ENCODE results near the gene MUS81. TPM values are rescaled to one million over a fixed set of nuclear protein-coding genes. Genes with fewer than 3 reads are reported as not detected.
"Not testable (repeated sequence)": the region's sequence is repeated elsewhere in the genome, so short reads cannot be mapped to it uniquely, and the experiment has no call there.

MUS81 gene
- polyA plus RNA-seq, 4 donors = 45.3 to 118 (median 73.8) TPM

GRCh38 chr11:65887723-65888162 is 27.5 kb downstream of the MUS81 start:
- Histone ChIP-seq H3K9me3 (ENCODE audit: control insufficient read depth in 2 of 2, insufficient read depth in 1 of 2, low read depth in 1 of 2, low read length in 1 of 2) (no peaks in the 10 kb centered on the region), H3K36me3 (ENCODE audit: control insufficient read depth in 3 of 3, insufficient read depth in 2 of 3, low read depth in 1 of 3, low read length in 3 of 3) (peaks cover 0 to 43% (median 11%) of the 10 kb centered on the region in 3 donors), H3K27ac (ENCODE audit: low read depth in 1 of 3, low read length in 2 of 3) (peak overlapping the region; percentile 84 to 97 (median 95)), H3K4me1 (ENCODE audit: control insufficient read depth in 3 of 3, insufficient read depth in 2 of 3, low read depth in 1 of 3, low read length in 2 of 3) (peaks cover 8 to 62% (median 12%) of the 10 kb centered on the region in 3 donors), H3K27me3 (ENCODE audit: control insufficient read depth in 3 of 3, insufficient read depth in 3 of 3, low read length in 3 of 3) (peaks cover 0 to 16% (median 0%) of the 10 kb centered on the region in 3 donors), H3K4me3 (ENCODE audit: low read depth in 1 of 3, low read length in 3 of 3) (peak overlapping the region; percentile 46 to 74 (median 73))
- FAIRE-seq = no peak
- DNase-seq = no peak
- WGBS, 3 donors = 2 to 4% (median 4%) methylated on average over 23 of the region's 23 CpGs

- FAIRE-seq = no peak
- peaks cover 8 to 62% (median 15%) of the 10 kb centered on the region in 3 donors for H3K4me1 ChIP-seq (ENCODE audit: control insufficient read depth in 3 of 3, insufficient read depth in 2 of 3, low read depth in 1 of 3, low read length in 2 of 3)
Measured at GRCh38 chr11:65888163-65888814, 28.1 kb downstream of the MUS81 start, which contains the start of gene FIBP. TSS of gene FIBP (minus strand) at chr11:65888471. CDS start at chr11:65888418, 53 bp downstream.

GRCh38 chr11:65890324-65891218 is 30.3 kb downstream of the MUS81 start, which contains the start of gene CCDC85B:
TSS of gene CCDC85B (plus strand) at chr11:65890673. CDS start at chr11:65890784, 111 bp downstream.
- peak; percentile 96 to 99 for DNase-seq
- H3K27ac ChIP-seq (ENCODE audit: low read depth in 1 of 3, low read length in 2 of 3) = peak within 1 kb of the TSS; percentile 73 to 97 (median 95)
- H3K4me1 ChIP-seq (ENCODE audit: control insufficient read depth in 3 of 3, insufficient read depth in 2 of 3, low read depth in 1 of 3, low read length in 2 of 3) = peaks cover 6 to 52% (median 15%) of the 10 kb centered on the region in 3 donors
- H3K9me3 ChIP-seq (ENCODE audit: control insufficient read depth in 2 of 2, insufficient read depth in 1 of 2, low read depth in 1 of 2, low read length in 1 of 2) = no peaks in the 10 kb centered on the region
- no peak for FAIRE-seq
- WGBS, 3 donors = 0% methylated on average over 76 to 94 of the region's 94 CpGs
- H3K4me3 ChIP-seq (ENCODE audit: low read depth in 1 of 3, low read length in 3 of 3) = peak within 1 kb of the TSS; percentile 49 to 63 (median 57)
- H3K36me3 ChIP-seq (ENCODE audit: control insufficient read depth in 3 of 3, insufficient read depth in 2 of 3, low read depth in 1 of 3, low read length in 3 of 3) = peaks cover 0 to 15% (median 0%) of the 10 kb centered on the region in 3 donors
- H3K27me3 ChIP-seq (ENCODE audit: control insufficient read depth in 3 of 3, insufficient read depth in 3 of 3, low read length in 3 of 3) = peaks cover 0 to 18% (median 0%) of the 10 kb centered on the region in 3 donors

More at GRCh38 chr11:65888163-65888814, 28.1 kb downstream of the MUS81 start, which contains the start of gene FIBP:
- peaks cover 0 to 38% (median 7%) of the 10 kb centered on the region in 3 donors for H3K36me3 ChIP-seq (ENCODE audit: control insufficient read depth in 3 of 3, insufficient read depth in 2 of 3, low read depth in 1 of 3, low read length in 3 of 3)
- H3K9me3 ChIP-seq (ENCODE audit: control insufficient read depth in 2 of 2, insufficient read depth in 1 of 2, low read depth in 1 of 2, low read length in 1 of 2) = no peaks in the 10 kb centered on the region
- peak; percentile 97 to 99 for DNase-seq
- H3K4me3 ChIP-seq (ENCODE audit: low read depth in 1 of 3, low read length in 3 of 3) = peak within 1 kb of the TSS; percentile 46 to 74 (median 73)
- H3K27ac ChIP-seq (ENCODE audit: low read depth in 1 of 3, low read length in 2 of 3) = peak within 1 kb of the TSS; percentile 84 to 97 (median 95)
- H3K27me3 ChIP-seq (ENCODE audit: control insufficient read depth in 3 of 3, insufficient read depth in 3 of 3, low read length in 3 of 3) = peaks cover 0 to 16% (median 0%) of the 10 kb centered on the region in 3 donors
- WGBS, 3 donors = 0 to 1% (median 1%) methylated on average over 50 to 57 of the region's 57 CpGs

GRCh38 chr11:65891219-65892136 is 31.2 kb downstream of the MUS81 start:
- Histone ChIP-seq H3K4me1 (ENCODE audit: control insufficient read depth in 3 of 3, insufficient read depth in 2 of 3, low read depth in 1 of 3, low read length in 2 of 3) (peaks cover 6 to 46% (median 15%) of the 10 kb centered on the region in 3 donors), H3K36me3 (ENCODE audit: control insufficient read depth in 3 of 3, insufficient read depth in 2 of 3, low read depth in 1 of 3, low read length in 3 of 3) (peaks cover 0 to 8% (median 0%) of the 10 kb centered on the region in 3 donors), H3K27ac (ENCODE audit: low read depth in 1 of 3, low read length in 2 of 3) (peak overlapping the region; percentile 71 to 97 (median 73)), H3K4me3 (ENCODE audit: low read depth in 1 of 3, low read length in 3 of 3) (peak overlapping the region; percentile 49 to 63 (median 57)), H3K9me3 (ENCODE audit: control insufficient read depth in 2 of 2, insufficient read depth in 1 of 2, low read depth in 1 of 2, low read length in 1 of 2) (no peaks in the 10 kb centered on the region), H3K27me3 (ENCODE audit: control insufficient read depth in 3 of 3, insufficient read depth in 3 of 3, low read length in 3 of 3) (peaks cover 0 to 25% (median 0%) of the 10 kb centered on the region in 3 donors)
- FAIRE-seq = no peak
- 4 to 6% (median 5%) methylated on average over 51 to 57 of the region's 57 CpGs for WGBS, 3 donors
- no peak for DNase-seq

- H3K36me3 ChIP-seq (ENCODE audit: control insufficient read depth in 3 of 3, insufficient read depth in 2 of 3, low read depth in 1 of 3, low read length in 3 of 3); FAIRE-seq; H3K9me3 ChIP-seq (ENCODE audit: control insufficient read depth in 2 of 2, insufficient read depth in 1 of 2, low read depth in 1 of 2, low read length in 1 of 2); DNase-seq: not testable (repeated sequence)
- WGBS, 3 donors = 61 to 82% (median 70%) methylated on average over 5 of the region's 5 CpGs
- Histone ChIP-seq H3K4me3 (ENCODE audit: low read depth in 1 of 3, low read length in 3 of 3) (peak overlapping the region in 2 of 3 donors; percentile 4 to 57), H3K27ac (ENCODE audit: low read depth in 1 of 3, low read length in 2 of 3) (peak overlapping the region in 2 of 3 donors; percentile 27 to 97), H3K4me1 (ENCODE audit: control insufficient read depth in 3 of 3, insufficient read depth in 2 of 3, low read depth in 1 of 3, low read length in 2 of 3) (peaks cover 4 to 39% (median 11%) of the 10 kb centered on the region in 3 donors), H3K27me3 (ENCODE audit: control insufficient read depth in 3 of 3, insufficient read depth in 3 of 3, low read length in 3 of 3) (peaks cover 0 to 32% (median 0%) of the 10 kb centered on the region in 3 donors)
Measured at GRCh38 chr11:65892137-65892540, 31.9 kb downstream of the MUS81 start.

- DNase-seq (no peak), FAIRE-seq (no peak)
- Histone ChIP-seq H3K9me3 (ENCODE audit: control insufficient read depth in 2 of 2, insufficient read depth in 1 of 2, low read depth in 1 of 2, low read length in 1 of 2) (no peaks in the 10 kb centered on the region), H3K36me3 (ENCODE audit: control insufficient read depth in 3 of 3, insufficient read depth in 2 of 3, low read depth in 1 of 3, low read length in 3 of 3) (no peaks in the 10 kb centered on the region), H3K27me3 (ENCODE audit: control insufficient read depth in 3 of 3, insufficient read depth in 3 of 3, low read length in 3 of 3) (peaks cover 0 to 37% (median 0%) of the 10 kb centered on the region in 3 donors), H3K4me1 (ENCODE audit: control insufficient read depth in 3 of 3, insufficient read depth in 2 of 3, low read depth in 1 of 3, low read length in 2 of 3) (peaks cover under 1 to 33% (median 6%) of the 10 kb centered on the region in 3 donors), H3K27ac (ENCODE audit: low read depth in 1 of 3, low read length in 2 of 3) (peak overlapping the region in 1 of 3 donors; percentile 61), H3K4me3 (ENCODE audit: low read depth in 1 of 3, low read length in 3 of 3) (no peak overlapping the region)
- WGBS, 3 donors = 77 to 89% (median 82%) methylated on average over 9 to 10 of the region's 10 CpGs
Measured at GRCh38 chr11:65892661-65893317, 32.6 kb downstream of the MUS81 start.

GRCh38 chr11:65894034-65894591 is 33.9 kb downstream of the MUS81 start:
- no peak for DNase-seq
- WGBS, 3 donors = 61 to 92% (median 64%) methylated on average over 16 of the region's 16 CpGs
- Histone ChIP-seq H3K4me1 (ENCODE audit: control insufficient read depth in 3 of 3, insufficient read depth in 2 of 3, low read depth in 1 of 3, low read length in 2 of 3) (peaks cover 0 to 30% (median 5%) of the 10 kb centered on the region in 3 donors), H3K4me3 (ENCODE audit: low read depth in 1 of 3, low read length in 3 of 3) (no peak overlapping the region), H3K27me3 (ENCODE audit: control insufficient read depth in 3 of 3, insufficient read depth in 3 of 3, low read length in 3 of 3) (peaks cover 0 to 47% (median 0%) of the 10 kb centered on the region in 3 donors), H3K9me3 (ENCODE audit: control insufficient read depth in 2 of 2, insufficient read depth in 1 of 2, low read depth in 1 of 2, low read length in 1 of 2) (no peaks in the 10 kb centered on the region), H3K36me3 (ENCODE audit: control insufficient read depth in 3 of 3, insufficient read depth in 2 of 3, low read depth in 1 of 3, low read length in 3 of 3) (no peaks in the 10 kb centered on the region), H3K27ac (ENCODE audit: low read depth in 1 of 3, low read length in 2 of 3) (peak overlapping the region in 2 of 3 donors; percentile 50 to 61)
- no peak for FAIRE-seq
